K562 (cell line): ENCODE data around the gene PLA2G4A. TPM values are rescaled to one million over a fixed set of nuclear protein-coding genes. Genes with fewer than 3 reads are reported as not detected.

Source experiments
- ATAC-seq: fragments of 200-7000 bp; cut with Tn5 transposase; 3 replicates; pipeline ENCODE4 v1.9.1; 2020; ENCODE audit warnings: moderate library complexity
- BruUV-seq: library from RNA; stranded (reverse); fragments of 400-500 nt; replicated peaks from 2 replicates; lab custom pipeline; 2021; lab: Mats Ljungman, UMichigan
- CTCF ChIA-PET: fragments of 300-600 bp; formaldehyde crosslinking; extraction: SDS; loops from one replicate; lab custom pipeline; 2021; ENCODE audit warnings: low intra/inter-chr PET ratio; lab: Yijun Ruan, JAX
- POLR2A ChIA-PET: fragments of 300-600, 350-650 bp; sonication (Branson Sonifier 250); formaldehyde crosslinking; extraction: SDS; loops from one replicate; lab custom pipeline; 2021; ENCODE audit warnings: antibody characterized with exemption, inconsistent platforms; lab: Yijun Ruan, JAX
- DNase-seq, 4 experiments: peaks; one replicate each; pipeline versions ENCODE4 v3.0.0 to v3.0.0-alpha.2; 2011 to 2018; ENCODE audit warnings: low spot score in 3 of 4, mixed read lengths in 3 of 4; ENCODE audit errors: extremely low read depth in 1 of 4
- FAIRE-seq: peaks from 2 replicates; lab custom pipeline; 2011; peaks lifted over from hg19 to GRCh38; lab: Jason Lieb, UNC
- H2AFZ ChIP-seq: 2 replicates; pipeline ENCODE4 v1.6.0; 2011; ENCODE audit warnings: low read depth, low read length, control low read depth, inconsistent platforms
- H3K27ac ChIP-seq: fragments of 200-600 bp; 3 replicates; pipeline ENCODE4 v1.8.0; 2011; ENCODE audit warnings: low read depth, mild to moderate bottlenecking, control low read depth, inconsistent platforms, low read length, moderate library complexity, mixed read lengths; ENCODE audit errors: extremely low read depth
- H3K27me3 ChIP-seq, 2 experiments: fragments of 300-600 bp in 1 of 2; 2 replicates in 1 of 2; 3 replicates in 1 of 2; pipeline versions ENCODE4 v1.6.0 to v1.8.0; 2011; ENCODE audit warnings: inconsistent platforms in 2 of 2, low read length in 2 of 2, mild to moderate bottlenecking in 1 of 2, mixed read lengths in 1 of 2, moderate library complexity in 1 of 2; ENCODE audit not compliant: control insufficient read depth in 2 of 2, insufficient read depth in 2 of 2
- H3K36me3 ChIP-seq: fragments of 300-600 bp; 3 replicates; pipeline ENCODE4 v1.8.0; 2011; ENCODE audit warnings: mild to moderate bottlenecking, low read length, inconsistent platforms; ENCODE audit not compliant: control insufficient read depth, insufficient read depth
- H3K4me1 ChIP-seq, 2 experiments: fragments of 200-600 bp in 1 of 2; replicated peaks in 1 of 2; 2 replicates in 1 of 2; 3 replicates in 1 of 2; pipeline versions ENCODE4 v1.5.1 to v1.8.0; 2011; ENCODE audit warnings: inconsistent platforms in 2 of 2, low read length in 2 of 2, mild to moderate bottlenecking in 1 of 2, mixed read lengths in 1 of 2, moderate library complexity in 1 of 2; ENCODE audit not compliant: control insufficient read depth in 2 of 2, insufficient read depth in 2 of 2
- H3K4me2 ChIP-seq: 2 replicates; pipeline ENCODE4 v1.6.1; 2011; ENCODE audit warnings: low read length, control low read depth, inconsistent platforms, mixed read lengths; ENCODE audit not compliant: insufficient read depth
- H3K4me3 ChIP-seq: fragments of 200-600 bp; sonication (generic), shearing (Covaris generic); 2 replicates; pipeline ENCODE4 v1.5.1; 2016; ENCODE audit warnings: control low read depth, inconsistent platforms
- H3K79me2 ChIP-seq: fragments of 200-600 bp; 3 replicates; pipeline ENCODE4 v1.8.0; 2011; ENCODE audit warnings: low read length, inconsistent platforms; ENCODE audit not compliant: control insufficient read depth, insufficient read depth
- H3K9ac ChIP-seq, 2 experiments: 2 replicates each; pipeline versions ENCODE4 v1.6.0 to v1.6.1; 2011; ENCODE audit warnings: low read depth in 2 of 2, low read length in 2 of 2, control low read depth in 1 of 2, inconsistent platforms in 1 of 2, mild to moderate bottlenecking in 1 of 2, mixed read lengths in 1 of 2; ENCODE audit not compliant: insufficient read depth in 1 of 2
- H3K9me1 ChIP-seq: one replicate; pipeline ENCODE4 v1.6.0; 2011; ENCODE audit warnings: inconsistent platforms, mild to moderate bottlenecking, low read length, moderate library complexity; ENCODE audit not compliant: control insufficient read depth, insufficient read depth
- H3K9me3 ChIP-seq: replicated peaks from 2 replicates; pipeline ENCODE4 v1.5.1; 2011; ENCODE audit warnings: low read depth, low read length, inconsistent platforms; ENCODE audit not compliant: control insufficient read depth, insufficient read depth
- H4K20me1 ChIP-seq: replicated peaks from 2 replicates; pipeline ENCODE4 v1.6.1; 2011; ENCODE audit warnings: low read length, inconsistent platforms, mixed read lengths; ENCODE audit not compliant: control insufficient read depth, insufficient read depth
- ARID1B ChIP-seq: fragments of 450-650 bp; IDR thresholded peaks from 2 replicates; pipeline ENCODE4 v1.6.1; 2016; ENCODE audit warnings: antibody characterized with exemption, mild to moderate bottlenecking, inconsistent platforms
- E2F5 ChIP-seq: sonication (generic); formaldehyde crosslinking; IDR thresholded peaks from 2 replicates; pipeline ENCODE4 v1.8.0; 2022; ENCODE audit warnings: mild to moderate bottlenecking, missing genetic modification reagents
- EP300 ChIP-seq: IDR thresholded peaks from 2 replicates; pipeline ENCODE4 v1.6.1; 2012; ENCODE audit warnings: low read length, improper control_type of control experiment
- GTF2A2 ChIP-seq: IDR thresholded peaks from 2 replicates; pipeline ENCODE4 v1.6.1; 2016; ENCODE audit warnings: mild to moderate bottlenecking, missing genetic modification characterization, missing compliant biosample characterization
- JUND ChIP-seq, 2 experiments: IDR thresholded peaks; 2 replicates in 1 of 2; 3 replicates in 1 of 2; pipeline ENCODE4 v1.6.1; 2011; ENCODE audit warnings: borderline replicate concordance in 2 of 2, low read depth in 2 of 2, low read length in 2 of 2, improper control_type of control experiment in 1 of 2, missing biosample characterization in 1 of 2, missing genetic modification characterization in 1 of 2, missing genetic modification reagents in 1 of 2
- MYBL2 ChIP-seq, 2 experiments: fragments of 450-650 bp in 1 of 2; sonication (generic) in 1 of 2; formaldehyde crosslinking in 1 of 2; IDR thresholded peaks; 2 replicates each; pipeline versions ENCODE4 v1.6.1 to v1.8.1; 2017 to 2022; ENCODE audit warnings: borderline replicate concordance in 1 of 2, inconsistent platforms in 1 of 2, low read depth in 1 of 2, mild to moderate bottlenecking in 1 of 2, missing genetic modification reagents in 1 of 2, moderate library complexity in 1 of 2
- NFE2 ChIP-seq: IDR thresholded peaks from 2 replicates; pipeline ENCODE4 v1.6.1; 2014; ENCODE audit warnings: antibody characterized with exemption, low read depth
- PCBP2 ChIP-seq: fragments of 200-400 bp; formaldehyde crosslinking; IDR thresholded peaks from 2 replicates; pipeline ENCODE4 v1.6.1; 2018; ENCODE audit warnings: low read length, low read depth, mild to moderate bottlenecking, moderate library complexity; ENCODE audit not compliant: poor library complexity, severe bottlenecking
- RBM22 ChIP-seq: fragments of 200-400 bp; formaldehyde crosslinking; IDR thresholded peaks from 2 replicates; pipeline ENCODE4 v1.6.1; 2018; ENCODE audit warnings: low read length, low read depth; ENCODE audit not compliant: poor library complexity, severe bottlenecking
- SOX6 ChIP-seq: fragments of 450-650 bp; IDR thresholded peaks from 2 replicates; pipeline ENCODE4 v1.6.1; 2014; ENCODE audit warnings: mild to moderate bottlenecking
- ZNF146 ChIP-seq: IDR thresholded peaks from one replicate; pipeline ENCODE4 v1.6.1; 2018; ENCODE audit warnings: missing compliant biosample characterization; ENCODE audit not compliant: unreplicated experiment
- ZNF165 ChIP-seq: fragments of 250-450 bp; sonication (Bioruptor Pico); IDR thresholded peaks from 2 replicates; pipeline ENCODE4 v1.4.0; 2020; ENCODE audit warnings: borderline replicate concordance
- ZSCAN29 ChIP-seq: fragments of 450-650 bp; IDR thresholded peaks from 2 replicates; pipeline ENCODE4 v1.6.1; 2017
- in situ Hi-C: fragments of 300-500 bp; cut with MboI; formaldehyde crosslinking; loops from 4 replicates; pipeline ENCODE4 v1.15.0; 2018; ENCODE audit warnings: inconsistent platforms, mixed read lengths
- intact Hi-C: fragments of 100-400 bp; cut with micrococcal nuclease; formaldehyde crosslinking; loops from 2 replicates; pipeline ENCODE4 v1.14.2; 2022
- polyA plus RNA-seq, 8 experiments: library from polyadenylated mRNA; depleted of rRNA in 4 of 8; stranded (reverse) in 5 of 8; unstranded in 3 of 8; fragments of >200 nt; fragmentation: Nextera tagmentation in 2 of 8; fragmentation: Illumina TruSeq in 1 of 8; extraction: Ambion mirVana in 2 of 8; extraction: Trizol in 1 of 8; gene quantifications; 2 replicates each; pipeline versions ENCODE4 v1.2.1 to v1.2.3, GENCODE V29; 2011 to 2014; ENCODE audit warnings: inconsistent platforms in 1 of 8, missing spikeins in 1 of 8
- total RNA-seq, 7 experiments: library from RNA; depleted of rRNA in 6 of 7; stranded (reverse); fragments of >200 nt in 6 of 7; fragmentation: Illumina TruSeq in 2 of 7; extraction: Trizol in 2 of 7; gene quantifications; 2 replicates each; pipeline versions ENCODE4 v1.2.1 to v1.2.3, GENCODE V29; 2011 to 2021; ENCODE audit warnings: low replicate concordance in 1 of 7

PLA2G4A gene
- total and polyA plus RNA-seq, 9 of the 15 experiments (the other 6 are each of a cell fraction or from before 2014, with no cell fraction given) = 0.04 to 0.71 (median 0.22) TPM; not detected in 4

GRCh38 chr1:186987769-186988168, 159.0 kb downstream of the PLA2G4A start:
- Histone ChIP-seq H3K36me3 (no peaks in the 10 kb centered on the region), H3K27me3 (no peaks in the 10 kb centered on the region), H3K9ac (no peak overlapping the region), H3K27ac (no peak overlapping the region), H3K9me3 (no peaks in the 10 kb centered on the region), H3K4me3 (no peak overlapping the region), H3K79me2 (no peaks in the 10 kb centered on the region), H2AFZ (no peak overlapping the region), H4K20me1 (no peaks in the 10 kb centered on the region), H3K4me2 (no peak overlapping the region), H3K9me1 (no peaks in the 10 kb centered on the region), H3K4me1 (no peaks in the 10 kb centered on the region)
- in situ Hi-C loops = loop anchor here (10.0 kb wide), 1 partner anchor 503 kb away; no protein-coding TSS in a partner anchor
- TF ChIP-seq JUND (IDR thresholded peaks at IDR 0.05; ENCODE audit: borderline replicate concordance, low read depth, low read length) = no peak
- no peak for TF ChIP-seq JUND (tag; IDR thresholded peaks at IDR 0.05; ENCODE audit: borderline replicate concordance, low read depth, low read length)
- TF ChIP-seq SOX6 = no peak
- no peak for TF ChIP-seq ZNF146 (CRISPR knock-in tag)
- TF ChIP-seq E2F5 (CRISPR knock-in tag) = no peak
- no peak for TF ChIP-seq MYBL2 (IDR thresholded peaks at IDR 0.05; ENCODE audit: low read depth)
- no peak for TF ChIP-seq MYBL2 (CRISPR knock-in tag; IDR thresholded peaks at IDR 0.05; ENCODE audit: borderline replicate concordance)
- no peak for TF ChIP-seq EP300
- TF ChIP-seq RBM22 = no peak
- TF ChIP-seq ZNF165 (CRISPR knock-in tag) = no peak
- TF ChIP-seq ZSCAN29 = no peak
- no peak for TF ChIP-seq PCBP2
- TF ChIP-seq ARID1B = no peak
- TF ChIP-seq GTF2A2 (tag) = no peak
- TF ChIP-seq NFE2 = no peak
- FAIRE-seq = no peak
- DNase-seq = no peak
- POLR2A ChIA-PET = no interaction called here
- intact Hi-C loops = loop anchor here (5.0 kb wide), 1 partner anchor 685 kb away; no protein-coding TSS in a partner anchor
- CTCF ChIA-PET = no interaction called here
- no TSS peak for BruUV-seq
- ATAC-seq = no peak
